ENCODE data around the gene PTGIS.

PTGIS gene

DNA sequence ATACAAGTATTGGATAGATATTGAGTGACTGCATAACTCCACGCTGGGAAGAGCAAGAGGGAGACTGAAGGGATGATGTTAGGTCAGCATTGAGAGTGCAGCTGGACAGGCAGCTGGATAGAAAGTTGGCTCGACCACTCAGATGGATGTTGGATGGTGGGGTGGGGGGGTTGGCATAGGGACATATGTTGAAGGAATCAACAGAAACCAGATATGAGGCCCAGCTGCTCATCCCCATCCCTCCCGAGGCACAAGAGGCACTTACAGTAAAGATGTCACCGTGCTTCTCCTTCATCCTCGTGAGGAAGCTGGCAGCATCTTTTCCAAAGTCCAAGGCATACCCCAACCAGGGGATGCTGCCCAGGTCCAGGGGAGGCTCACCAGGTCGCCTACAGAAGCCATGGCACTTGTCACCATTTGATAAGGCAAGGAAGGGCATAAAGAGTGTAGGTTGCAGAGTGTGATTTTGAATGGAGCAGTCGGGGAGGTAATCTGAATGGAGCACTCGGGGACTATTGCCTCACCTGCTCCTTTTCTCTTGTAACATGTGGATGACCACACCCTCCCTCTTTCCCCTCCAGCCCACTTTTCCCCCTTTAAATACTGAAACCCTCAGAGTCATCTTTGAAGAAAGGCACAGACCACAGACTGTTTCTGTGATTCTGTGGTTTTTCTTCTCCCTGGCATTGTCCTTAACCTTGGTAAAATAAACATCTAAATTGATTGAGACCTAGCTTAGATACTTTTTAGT, 18.0 kb downstream of the PTGIS start:
- ATAC-seq (replicated peaks) (no peak), DNase-seq (no peak)
- Mint-ChIP-seq H3K27me3 (no peaks in the 10 kb centered on the region), H3K27ac (no peak overlapping the region), H3K4me3 (no peak overlapping the region), H3K9me3 (peaks cover 0 to 3% of the 10 kb centered on the region in 2 donors), H3K36me3 (ENCODE audit: insufficient read depth) (no peaks in the 10 kb centered on the region), H3K4me1 (ENCODE audit: low read depth in 2 of 2) (no peaks in the 10 kb centered on the region)

DNA sequence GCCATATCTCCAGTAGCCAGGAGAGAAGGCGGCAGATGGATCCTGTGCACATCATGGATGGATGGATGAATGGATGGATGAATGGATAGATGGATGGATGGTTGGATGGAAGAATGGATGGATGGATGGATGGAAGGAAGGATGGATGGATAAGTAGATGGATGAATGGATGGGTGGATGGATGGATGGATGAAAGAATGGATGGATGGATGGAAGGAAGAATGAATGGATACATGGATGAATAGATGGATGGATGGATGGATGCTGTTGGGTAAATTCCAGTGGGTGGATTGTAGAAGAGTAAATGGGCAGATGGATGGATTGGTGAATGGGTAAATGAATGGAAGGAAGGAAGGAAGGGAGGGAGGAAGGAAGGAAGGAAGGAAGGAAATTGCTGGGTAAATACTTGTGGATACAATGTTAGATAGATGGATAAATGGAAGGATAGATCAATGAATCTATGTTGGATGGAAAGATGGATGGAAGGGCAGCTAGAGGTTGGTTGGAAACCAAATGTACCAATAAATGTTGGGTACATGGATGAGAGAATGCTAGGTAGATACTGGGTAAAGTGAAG, 19.5 kb downstream of the PTGIS start:
- H3K9me3 Mint-ChIP-seq = peaks cover 0 to 3% of the 10 kb centered on the region in 2 donors
- no peaks in the 10 kb centered on the region for H3K27me3 Mint-ChIP-seq
- H3K4me1 Mint-ChIP-seq (ENCODE audit: low read depth in 2 of 2) = no peaks in the 10 kb centered on the region
- no peak overlapping the region for H3K27ac Mint-ChIP-seq
- H3K36me3 Mint-ChIP-seq (ENCODE audit: insufficient read depth) = no peaks in the 10 kb centered on the region
- no peak for ATAC-seq (replicated peaks)
- H3K4me3 Mint-ChIP-seq = no peak overlapping the region
- no peak for DNase-seq

DNA sequence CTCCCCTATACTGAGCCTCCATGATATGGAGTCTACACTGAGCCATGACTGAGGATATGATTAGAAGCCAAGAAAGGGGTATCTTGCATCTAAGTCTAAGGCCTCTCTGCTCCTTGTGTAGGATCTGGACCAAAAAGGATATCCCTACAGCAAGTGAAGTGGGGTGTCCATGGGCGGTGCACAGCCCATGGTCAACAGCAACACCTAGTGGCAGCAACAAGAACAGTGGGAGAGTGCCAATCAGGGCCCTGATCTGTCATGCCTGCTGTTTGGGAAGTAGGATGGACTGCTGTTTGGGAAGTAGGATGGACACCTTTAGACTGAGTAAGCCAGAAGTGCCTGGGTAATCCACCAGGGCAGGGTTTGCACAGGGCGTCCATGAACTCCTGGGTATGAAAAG, 22.4 kb downstream of the PTGIS start:
- Mint-ChIP-seq H3K27me3 (no peaks in the 10 kb centered on the region), H3K4me1 (ENCODE audit: low read depth in 2 of 2) (peaks cover 3 to 4% of the 10 kb centered on the region in 2 donors), H3K4me3 (no peak overlapping the region), H3K36me3 (ENCODE audit: insufficient read depth) (no peaks in the 10 kb centered on the region), H3K9me3 (peaks cover 0 to 3% of the 10 kb centered on the region in 2 donors), H3K27ac (no peak overlapping the region)
- DNase-seq (no peak), ATAC-seq (replicated peaks) (no peak)

DNA sequence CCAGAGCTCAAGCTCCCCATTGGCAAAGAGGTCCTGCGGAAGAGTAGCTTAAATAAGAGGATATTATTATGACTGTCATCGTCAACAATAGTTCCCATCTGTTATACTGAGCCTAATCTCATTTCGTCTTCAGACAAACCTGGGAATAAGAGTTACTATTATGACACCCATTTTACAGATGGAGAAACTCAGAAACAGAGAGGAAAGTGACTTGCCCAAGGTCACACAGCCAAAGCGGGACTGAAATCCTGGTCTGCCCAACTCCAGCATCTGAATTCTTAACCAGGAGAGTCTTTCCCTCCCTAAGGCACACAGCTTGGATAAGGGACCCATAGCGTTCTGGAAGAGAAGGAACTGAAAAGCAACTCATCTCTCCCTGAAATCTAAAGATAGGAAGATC, 23.4 kb downstream of the PTGIS start:
- Mint-ChIP-seq H3K27ac (no peak overlapping the region), H3K27me3 (peaks cover 0 to 10% of the 10 kb centered on the region in 2 donors), H3K4me1 (ENCODE audit: low read depth in 2 of 2) (peaks cover 3 to 4% of the 10 kb centered on the region in 2 donors), H3K36me3 (ENCODE audit: insufficient read depth) (no peaks in the 10 kb centered on the region), H3K4me3 (no peak overlapping the region), H3K9me3 (peaks cover 0 to 3% of the 10 kb centered on the region in 2 donors)
- DNase-seq (no peak), ATAC-seq (replicated peaks) (no peak)

DNA sequence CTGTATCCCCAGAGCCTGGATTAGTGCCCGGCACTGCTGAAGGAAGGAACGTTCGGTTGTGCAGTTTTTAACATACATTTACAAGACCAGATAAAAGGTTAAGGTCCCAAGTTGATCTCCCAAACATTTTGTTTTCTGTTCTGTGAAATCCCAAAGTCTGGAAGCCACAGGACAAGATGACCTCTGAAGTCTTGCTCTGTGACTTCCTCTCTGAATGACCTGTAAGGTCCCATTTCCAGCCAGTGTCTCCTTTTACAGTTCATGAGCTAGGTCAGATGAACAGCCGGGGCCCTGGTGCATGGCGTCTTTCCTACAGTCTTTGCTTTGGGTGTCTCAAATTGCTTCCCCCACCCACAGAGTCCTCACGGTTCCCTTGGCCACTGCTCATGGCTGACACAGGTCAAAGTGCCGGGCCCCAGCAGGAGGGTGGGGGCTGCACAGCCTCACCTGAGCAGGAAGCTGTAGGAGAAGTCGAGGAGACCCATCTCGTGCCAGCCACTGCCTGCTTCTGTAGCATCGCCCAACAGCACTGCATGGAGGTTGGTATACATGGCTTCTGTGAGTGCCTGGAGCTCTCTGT, 24.0 kb downstream of the PTGIS start:
- peaks cover 3 to 4% of the 10 kb centered on the region in 2 donors for H3K4me1 Mint-ChIP-seq (ENCODE audit: low read depth in 2 of 2)
- DNase-seq (no peak), ATAC-seq (replicated peaks) (no peak)
- H3K27me3 Mint-ChIP-seq = peaks cover 0 to 11% of the 10 kb centered on the region in 2 donors
- no peak overlapping the region for H3K27ac Mint-ChIP-seq
- no peak overlapping the region for H3K4me3 Mint-ChIP-seq
- H3K9me3 Mint-ChIP-seq = peaks cover 0 to 3% of the 10 kb centered on the region in 2 donors
- H3K36me3 Mint-ChIP-seq (ENCODE audit: insufficient read depth) = no peaks in the 10 kb centered on the region

DNA sequence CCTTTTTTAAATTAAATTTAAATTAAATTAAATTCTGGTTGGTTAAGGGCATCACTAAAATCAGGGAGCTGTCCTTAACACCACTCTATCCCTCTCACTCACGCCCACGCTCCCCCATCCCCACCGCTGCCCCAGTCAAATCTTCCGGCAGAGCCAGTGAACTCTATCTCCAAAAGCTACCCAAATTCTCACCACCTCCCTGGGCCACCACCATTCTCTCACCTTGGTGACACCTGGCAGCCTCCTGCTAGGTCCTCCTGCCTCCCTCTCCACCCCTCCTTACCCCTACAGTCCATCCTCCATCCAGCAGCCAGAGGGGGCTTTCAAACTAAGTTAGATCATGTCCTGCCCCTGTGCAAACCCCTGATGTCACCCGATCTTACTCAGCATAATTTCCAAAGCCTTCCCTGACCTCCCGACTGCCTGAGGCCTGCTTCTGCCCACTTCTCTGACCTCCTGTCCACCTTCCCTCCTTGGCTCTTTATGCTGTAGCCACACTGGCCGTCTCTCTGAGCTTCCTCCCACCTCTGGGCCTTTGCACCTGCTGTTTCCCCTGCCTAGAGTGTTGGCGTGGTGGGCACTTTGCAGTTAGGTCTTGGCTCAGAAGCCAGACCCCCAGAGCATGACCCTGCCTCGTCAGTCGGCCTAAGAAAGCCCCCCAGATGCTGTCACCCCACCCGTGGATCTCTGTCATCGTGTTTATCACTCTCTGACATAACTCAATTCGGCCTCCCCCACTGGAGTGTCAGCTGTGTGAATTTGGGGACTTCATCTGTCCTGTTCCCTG, 24.7 kb downstream of the PTGIS start:
- no peak overlapping the region for H3K4me3 Mint-ChIP-seq
- H3K4me1 Mint-ChIP-seq (ENCODE audit: low read depth in 2 of 2) = peaks cover 3 to 4% of the 10 kb centered on the region in 2 donors
- peaks cover 0 to 3% of the 10 kb centered on the region in 2 donors for H3K9me3 Mint-ChIP-seq
- peaks cover 0 to 11% of the 10 kb centered on the region in 2 donors for H3K27me3 Mint-ChIP-seq
- H3K27ac Mint-ChIP-seq = no peak overlapping the region
- no peaks in the 10 kb centered on the region for H3K36me3 Mint-ChIP-seq (ENCODE audit: insufficient read depth)
- ATAC-seq (replicated peaks) (no peak), DNase-seq (no peak)

DNA sequence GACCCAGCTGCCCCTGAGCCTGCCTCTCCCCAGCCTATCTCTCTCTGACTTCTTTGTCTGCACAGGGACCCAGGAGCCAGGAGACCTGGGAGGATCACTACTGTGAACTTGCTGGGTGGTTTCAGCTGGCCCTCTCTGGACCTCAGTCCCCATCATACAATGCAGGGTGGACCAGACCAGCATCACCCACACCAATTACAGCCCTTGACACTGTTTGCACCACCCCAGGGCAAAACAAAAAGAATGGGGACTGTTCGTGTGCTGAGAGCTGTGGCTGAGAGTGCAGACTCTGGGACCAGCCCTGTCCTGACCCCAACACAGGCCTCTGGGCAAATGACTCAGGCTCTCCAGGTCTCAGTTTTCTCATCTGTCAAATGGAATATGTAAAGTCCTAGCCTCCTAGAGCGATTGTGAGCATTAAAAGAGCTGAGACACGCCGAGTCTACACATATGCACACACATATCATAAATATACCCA, 25.4 kb downstream of the PTGIS start:
- Mint-ChIP-seq H3K27me3 (peaks cover 0 to 14% of the 10 kb centered on the region in 2 donors), H3K9me3 (peaks cover 0 to 3% of the 10 kb centered on the region in 2 donors), H3K27ac (no peak overlapping the region), H3K4me1 (ENCODE audit: low read depth in 2 of 2) (peaks cover 3 to 4% of the 10 kb centered on the region in 2 donors), H3K36me3 (ENCODE audit: insufficient read depth) (no peaks in the 10 kb centered on the region), H3K4me3 (no peak overlapping the region)
- no peak for ATAC-seq (replicated peaks)
- DNase-seq = no peak

DNA sequence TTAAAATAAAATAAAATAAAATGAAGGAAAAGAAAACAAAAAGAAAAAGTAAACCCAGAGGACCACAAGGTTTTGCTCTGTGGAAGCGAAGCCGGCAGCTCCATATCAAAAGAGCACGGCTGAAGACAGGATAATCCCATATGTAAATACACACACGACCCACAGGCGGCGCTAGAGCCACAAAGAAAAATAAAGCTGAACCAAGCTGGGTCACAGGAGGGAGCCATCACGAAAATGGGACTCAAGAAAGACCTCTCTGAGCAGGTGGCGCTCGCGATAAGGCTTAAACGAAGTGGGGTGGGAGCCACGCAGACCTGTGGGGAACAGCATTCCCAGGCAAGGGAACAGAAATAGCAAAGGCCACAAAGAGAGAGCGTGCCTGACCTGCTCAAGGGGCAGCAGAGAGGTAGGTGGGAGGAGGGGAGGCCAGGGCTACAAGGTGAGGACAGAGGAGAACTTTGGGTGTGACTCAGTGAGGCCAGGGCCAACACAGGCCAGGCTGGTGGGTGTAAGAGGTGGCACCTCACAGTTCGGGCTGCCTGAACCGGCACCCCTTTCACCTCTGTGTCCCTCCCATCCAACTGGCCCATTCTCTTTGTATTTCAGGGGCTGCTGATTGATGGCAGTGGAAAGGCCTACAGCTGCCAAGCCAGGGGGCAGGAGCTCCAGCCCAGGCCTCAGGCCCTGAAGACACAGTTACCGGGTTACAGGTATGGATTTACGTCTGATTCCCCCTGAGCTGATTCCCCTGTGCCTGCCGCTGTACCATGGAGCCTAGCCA, 26.0 kb downstream of the PTGIS start:
- peak; percentile 57 to 63 (median 60) for DNase-seq
- H3K36me3 Mint-ChIP-seq (ENCODE audit: insufficient read depth) = no peaks in the 10 kb centered on the region
- peaks cover 3 to 4% of the 10 kb centered on the region in 2 donors for H3K4me1 Mint-ChIP-seq (ENCODE audit: low read depth in 2 of 2)
- H3K4me3 Mint-ChIP-seq = peak overlapping the region; percentile 2 to 21
- H3K27me3 Mint-ChIP-seq = peaks cover 0 to 20% of the 10 kb centered on the region in 2 donors
- H3K9me3 Mint-ChIP-seq = peaks cover 0 to 3% of the 10 kb centered on the region in 2 donors
- peak overlapping the region in 1 of 2 donors; percentile 7 for H3K27ac Mint-ChIP-seq
- ATAC-seq (replicated peaks) = peak; percentile 74

DNA sequence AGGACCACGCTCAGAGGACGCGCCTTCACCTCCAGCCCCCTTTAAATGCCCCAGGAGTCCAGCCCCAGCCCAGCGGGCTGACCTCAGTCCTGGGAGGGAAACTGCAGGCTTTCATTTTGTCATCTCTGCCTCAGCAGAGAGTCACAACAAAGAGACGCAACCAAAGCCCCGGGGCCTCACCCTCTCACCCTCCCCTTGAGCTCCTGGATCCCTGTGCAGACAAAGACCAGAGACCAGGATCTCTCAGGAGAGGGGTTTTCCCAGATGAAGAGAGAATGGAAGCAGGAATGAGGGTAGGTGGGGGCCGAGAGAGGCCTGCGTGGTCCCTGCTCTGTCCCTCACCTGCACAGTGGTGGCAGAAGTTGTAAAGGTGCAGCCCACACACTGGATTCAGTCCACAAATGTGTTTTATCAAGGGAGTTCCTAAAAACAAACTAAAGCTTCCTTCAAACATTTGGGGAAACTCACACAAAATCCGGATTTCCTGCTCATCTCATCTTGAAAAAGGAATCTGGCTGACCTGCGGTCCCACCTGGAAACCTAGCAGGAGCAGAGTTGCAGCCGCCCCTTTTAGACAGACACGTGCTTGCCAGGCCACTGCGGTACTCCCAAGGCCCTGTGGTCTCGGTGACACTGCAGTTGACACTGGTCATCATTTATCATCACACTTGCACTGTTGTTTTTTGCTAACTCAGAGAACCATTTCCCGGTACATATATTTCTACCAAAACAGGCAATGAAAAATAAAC, 27.1 kb downstream of the PTGIS start:
- DNase-seq (no peak), ATAC-seq (replicated peaks) (no peak)
- peaks cover 3 to 4% of the 10 kb centered on the region in 2 donors for H3K4me1 Mint-ChIP-seq (ENCODE audit: low read depth in 2 of 2)
- no peaks in the 10 kb centered on the region for H3K36me3 Mint-ChIP-seq (ENCODE audit: insufficient read depth)
- H3K9me3 Mint-ChIP-seq = peaks cover 0 to 3% of the 10 kb centered on the region in 2 donors
- peaks cover 0 to 20% of the 10 kb centered on the region in 2 donors for H3K27me3 Mint-ChIP-seq
- no peak overlapping the region for H3K4me3 Mint-ChIP-seq
- no peak overlapping the region for H3K27ac Mint-ChIP-seq

DNA sequence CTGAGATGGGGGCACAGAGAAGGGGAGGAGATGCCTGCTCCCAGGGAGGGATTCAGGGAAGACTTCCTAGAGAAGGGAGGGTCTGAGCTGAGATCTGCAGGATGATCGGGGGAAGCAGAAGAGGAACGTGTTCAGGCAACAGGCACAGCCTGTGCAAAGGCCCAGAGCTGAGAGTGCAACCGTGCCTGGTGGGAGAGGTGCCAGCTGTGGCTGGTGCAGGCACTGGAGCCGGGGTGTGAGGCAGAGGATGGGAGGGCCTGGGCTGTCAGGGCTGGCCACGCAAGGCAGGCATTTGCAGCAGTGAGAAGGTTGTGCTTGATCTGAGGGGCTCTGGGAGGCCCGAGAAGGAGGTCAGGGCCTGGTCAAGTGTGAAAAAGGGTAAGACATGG, 27.7 kb downstream of the PTGIS start:
- ATAC-seq (replicated peaks) (no peak), DNase-seq (no peak)
- Mint-ChIP-seq H3K4me1 (ENCODE audit: low read depth in 2 of 2) (peaks cover 3 to 5% of the 10 kb centered on the region in 2 donors), H3K4me3 (no peak overlapping the region), H3K9me3 (no peaks in the 10 kb centered on the region), H3K27ac (no peak overlapping the region), H3K36me3 (ENCODE audit: insufficient read depth) (no peaks in the 10 kb centered on the region), H3K27me3 (peaks cover 0 to 20% of the 10 kb centered on the region in 2 donors)

DNA sequence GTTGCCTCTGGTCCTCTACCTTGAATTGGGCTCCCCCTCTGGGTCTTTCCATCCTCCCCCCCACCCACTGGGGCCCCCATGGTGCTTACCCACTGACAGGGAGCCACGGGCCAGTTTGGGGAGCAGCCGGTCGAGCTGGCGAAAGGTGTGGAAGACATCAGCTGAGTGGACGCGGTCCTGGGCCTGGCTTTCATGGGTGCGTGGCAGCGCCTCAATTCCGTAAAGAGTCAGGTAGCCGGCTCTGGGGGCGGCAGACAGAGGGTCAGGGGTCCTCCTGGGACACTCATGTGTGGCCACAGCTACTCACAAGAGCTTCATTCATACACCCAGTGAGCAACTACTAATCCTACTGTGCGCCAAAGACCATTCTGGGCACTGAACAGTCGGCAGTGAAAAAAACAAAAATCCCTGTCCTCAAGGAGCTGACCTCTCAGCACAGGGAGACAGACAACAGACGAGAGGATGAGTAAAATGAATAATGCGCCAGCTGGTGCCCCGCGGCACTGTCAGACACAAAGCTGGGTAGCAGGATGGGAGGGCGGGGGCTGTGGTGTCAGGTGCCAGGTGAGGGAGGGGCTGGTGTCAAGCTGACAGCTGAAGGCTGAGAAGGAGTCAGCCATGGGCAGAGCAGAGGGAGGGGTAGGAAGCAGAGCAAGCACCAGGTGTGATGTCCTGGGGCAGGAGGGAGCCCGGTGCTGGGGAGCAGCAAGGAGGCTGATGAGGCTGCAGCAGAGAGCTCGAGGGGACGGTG, 28.3 kb downstream of the PTGIS start:
- no peak overlapping the region for H3K4me3 Mint-ChIP-seq
- no peaks in the 10 kb centered on the region for H3K36me3 Mint-ChIP-seq (ENCODE audit: insufficient read depth)
- ATAC-seq (replicated peaks) (no peak), DNase-seq (no peak)
- H3K9me3 Mint-ChIP-seq = no peaks in the 10 kb centered on the region
- peaks cover 9 to 11% of the 10 kb centered on the region in 2 donors for H3K4me1 Mint-ChIP-seq (ENCODE audit: low read depth in 2 of 2)
- peaks cover 0 to 20% of the 10 kb centered on the region in 2 donors for H3K27me3 Mint-ChIP-seq
- H3K27ac Mint-ChIP-seq = no peak overlapping the region

DNA sequence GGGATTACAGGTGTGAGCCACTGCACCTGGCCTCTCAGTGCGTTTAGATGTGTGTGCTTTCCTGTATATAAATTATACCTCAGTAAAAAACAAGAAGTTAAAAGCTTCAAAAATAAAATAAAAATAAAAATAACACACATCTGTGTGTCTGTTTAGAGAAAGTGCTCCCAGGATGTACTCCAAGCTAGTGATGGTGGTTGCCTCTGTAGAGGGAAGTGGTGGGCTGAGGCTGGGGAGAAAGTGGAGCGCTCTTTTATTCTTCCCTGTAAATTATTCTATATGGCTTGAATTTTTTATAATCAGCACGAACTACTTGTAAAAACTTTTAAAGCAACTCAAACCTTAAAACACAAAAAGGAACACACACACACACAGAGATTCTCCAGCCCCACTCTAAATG, 29.0 kb downstream of the PTGIS start:
- peaks cover 0 to 20% of the 10 kb centered on the region in 2 donors for H3K27me3 Mint-ChIP-seq
- DNase-seq = no peak
- no peak overlapping the region for H3K27ac Mint-ChIP-seq
- peaks cover 13 to 17% of the 10 kb centered on the region in 2 donors for H3K4me1 Mint-ChIP-seq (ENCODE audit: low read depth in 2 of 2)
- no peaks in the 10 kb centered on the region for H3K9me3 Mint-ChIP-seq
- no peak for ATAC-seq (replicated peaks)
- no peak overlapping the region for H3K4me3 Mint-ChIP-seq
- no peaks in the 10 kb centered on the region for H3K36me3 Mint-ChIP-seq (ENCODE audit: insufficient read depth)
